LNCaP clone FGC (cell line): Measurements from ENCODE around the gene KCNJ14.

Experiments used
- DNase-seq: peaks from one replicate; pipeline ENCODE4 v3.0.0-alpha.2; 2011; ENCODE audit warnings: low read depth
- H3K4me3 ChIP-seq: 2 replicates; pipeline ENCODE4 v1.5.1; 2011; ENCODE audit warnings: mild to moderate bottlenecking, low read depth, low read length, control low read depth
- CTCF ChIP-seq: IDR thresholded peaks from 2 replicates; pipeline ENCODE4 v1.5.1; 2012; ENCODE audit warnings: mild to moderate bottlenecking; ENCODE audit not compliant: control insufficient read depth, insufficient read depth; ENCODE audit errors: extremely low read depth

KCNJ14 gene

GRCh38 chr19:48418317-48419064 lies 36.9 kb upstream of the KCNJ14 start:
- H3K4me3 ChIP-seq = no peak overlapping the region
- no peak for DNase-seq
- TF ChIP-seq CTCF = no peak

DNA sequence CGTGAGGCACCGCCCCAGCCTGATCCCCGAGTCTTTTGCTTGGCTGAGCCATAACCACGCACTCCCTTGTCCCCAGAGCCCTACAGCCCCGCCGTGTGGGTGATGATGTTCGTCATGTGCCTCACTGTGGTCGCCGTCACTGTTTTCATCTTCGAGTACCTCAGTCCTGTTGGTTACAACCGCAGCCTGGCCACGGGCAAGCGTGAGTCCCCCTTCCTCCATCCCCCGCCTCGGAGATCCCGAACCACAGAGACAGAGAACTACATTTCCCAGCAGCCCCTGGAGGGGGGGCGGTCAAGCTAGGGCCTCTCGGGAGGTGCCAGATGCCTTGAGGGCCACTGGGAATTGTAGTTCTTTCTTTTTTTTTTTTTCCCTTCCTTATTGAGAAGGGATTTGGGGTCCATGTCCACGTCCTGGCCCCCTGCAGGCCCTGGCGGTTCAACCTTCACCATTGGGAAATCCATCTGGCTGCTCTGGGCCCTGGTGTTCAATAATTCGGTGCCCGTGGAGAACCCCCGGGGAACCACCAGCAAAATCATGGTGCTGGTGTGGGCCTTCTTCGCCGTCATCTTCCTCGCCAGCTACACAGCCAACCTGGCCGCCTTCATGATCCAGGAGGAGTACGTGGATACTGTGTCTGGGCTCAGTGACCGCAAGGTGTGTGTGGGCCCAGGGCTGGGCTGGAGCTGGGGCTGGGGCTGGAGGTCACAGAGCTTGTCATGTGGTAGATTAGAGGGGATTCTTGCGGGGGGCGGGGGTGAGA lies 36.0 kb upstream of the KCNJ14 start:
- H3K4me3 ChIP-seq = no peak overlapping the region
- DNase-seq = no peak
- no peak for TF ChIP-seq CTCF

DNA sequence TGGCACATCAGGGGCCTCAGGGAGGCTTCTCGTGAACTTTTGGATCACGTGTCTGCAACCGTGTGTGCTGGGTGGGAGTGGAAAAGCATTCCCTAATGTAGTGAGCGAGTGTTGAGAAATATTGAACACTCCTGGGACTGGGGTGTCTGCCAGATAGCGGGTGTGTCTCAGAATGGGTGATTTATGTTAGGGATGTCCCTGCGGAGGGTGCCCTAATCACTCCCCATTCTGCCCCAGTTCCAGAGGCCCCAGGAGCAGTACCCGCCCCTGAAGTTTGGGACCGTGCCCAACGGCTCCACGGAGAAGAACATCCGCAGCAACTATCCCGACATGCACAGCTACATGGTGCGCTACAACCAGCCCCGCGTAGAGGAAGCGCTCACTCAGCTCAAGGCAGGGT lies 33.8 kb upstream of the KCNJ14 start:
- TF ChIP-seq CTCF = no peak
- no peak overlapping the region for H3K4me3 ChIP-seq
- DNase-seq = no peak

DNA sequence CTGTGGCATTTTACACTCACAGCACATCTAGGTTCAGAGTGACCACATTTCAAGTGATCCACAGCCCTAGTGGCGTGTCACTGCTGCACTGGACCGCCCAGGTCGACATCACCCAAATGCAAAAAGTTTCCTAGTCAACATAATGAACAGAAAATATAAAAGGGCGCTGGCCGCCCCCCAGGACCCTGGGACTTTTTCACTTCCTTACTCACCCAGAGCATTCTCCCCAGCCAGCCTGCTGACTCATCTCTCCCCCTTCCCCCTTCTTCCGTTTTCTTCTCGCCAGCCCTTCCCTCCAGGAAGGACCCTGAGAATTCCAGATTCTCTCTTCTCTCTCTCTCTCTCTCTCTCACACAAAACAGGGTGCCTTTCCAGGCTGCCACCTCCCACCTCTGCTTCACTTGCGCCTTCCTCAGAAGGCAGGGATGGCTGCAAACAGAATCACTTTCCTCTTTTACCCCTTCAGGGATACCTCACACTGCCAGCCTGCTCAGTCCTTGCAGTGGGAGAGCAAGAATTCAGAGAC lies 30.6 kb upstream of the KCNJ14 start:
- no peak for DNase-seq
- TF ChIP-seq CTCF = no peak
- H3K4me3 ChIP-seq = no peak overlapping the region

GRCh38 chr19:48428670-48429069 lies 26.7 kb upstream of the KCNJ14 start:
- H3K4me3 ChIP-seq = no peak overlapping the region
- no peak for DNase-seq
- TF ChIP-seq CTCF = no peak

DNA sequence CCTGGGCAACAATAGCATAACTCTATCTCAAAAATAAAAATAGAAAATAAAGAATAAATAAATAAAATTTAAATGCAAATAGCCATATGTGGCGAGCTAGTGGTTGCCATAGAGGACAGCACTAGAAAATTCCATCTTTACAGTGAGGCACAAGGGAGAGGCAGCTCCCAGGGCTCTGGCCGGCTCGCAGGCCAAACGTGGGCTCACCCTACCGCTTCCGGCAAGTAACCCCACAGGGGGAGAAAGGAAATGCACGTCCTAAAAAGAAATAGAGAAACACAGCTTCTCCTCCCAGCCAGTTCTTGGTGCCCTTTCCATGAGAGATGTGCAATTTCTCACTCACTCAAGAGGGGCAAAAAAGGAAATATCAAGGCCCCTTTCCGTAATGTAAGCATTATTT lies 22.0 kb upstream of the KCNJ14 start:
- DNase-seq = no peak
- no peak for TF ChIP-seq CTCF
- no peak overlapping the region for H3K4me3 ChIP-seq
